Upper lobe of left lung (tissue), 4 donors: ENCODE data around the gene IGSF11.

Experiments
- CTCF ChIP-seq, 6 experiments: fragments of 450-650 bp in 4 of 6; fragments of 200-600 bp in 2 of 6; sonication (generic) in 2 of 6; IDR thresholded peaks; one replicate each; pipeline ENCODE4 v1.5.1; 2016 to 2019; ENCODE audit warnings: antibody characterized with exemption in 6 of 6
- EP300 ChIP-seq, 4 donors: sonication (generic); formaldehyde crosslinking; IDR thresholded peaks; one replicate each; pipeline ENCODE4 v1.5.1; 2017; ENCODE audit warnings: antibody characterized with exemption in 4 of 4, control low read depth in 2 of 4
- POLR2A ChIP-seq, 4 donors: fragments of 450-650 bp; IDR thresholded peaks; one replicate each; pipeline ENCODE4 v1.5.1; 2016 to 2017; ENCODE audit warnings: antibody characterized with exemption in 4 of 4, mild to moderate bottlenecking in 2 of 4
- POLR2AphosphoS5 ChIP-seq, 2 donors: sonication (generic); formaldehyde crosslinking; IDR thresholded peaks; one replicate each; pipeline ENCODE4 v1.5.1; 2017; ENCODE audit warnings: antibody characterized with exemption in 2 of 2

GRCh38 chr3:118900737-118901525 lies 133.7 kb downstream of the IGSF11 start:
- TF ChIP-seq CTCF (IDR thresholded peaks at IDR 0.05) (no peak), POLR2AphosphoS5 (IDR thresholded peaks at IDR 0.05) (no peak), POLR2A (IDR thresholded peaks at IDR 0.05) (no peak), EP300 (IDR thresholded peaks at IDR 0.05) (no peak)
